ENCODE data around the gene SORCS2. TPM values are rescaled to one million over a fixed set of nuclear protein-coding genes. Genes with fewer than 3 reads are reported as not detected.
A peak's percentile ranks its signal among the peaks of the same experiment; 100 is the strongest.

SORCS2 gene
- total and polyA plus RNA-seq, 2 of the 8 experiments (the other 6 are each of a cell fraction or from before 2014, with no cell fraction given) = 0.36 to 1.8 TPM

GRCh38 chr4:7425591-7426468 is 233.5 kb downstream of the SORCS2 start:
- Histone ChIP-seq H2BK15ac (ENCODE audit: low read length) (no peak overlapping the region), H3K18ac (ENCODE audit: extremely low read depth, low read length) (no peak overlapping the region), H4K91ac (replicated peaks; ENCODE audit: insufficient read length, low read length) (no peak overlapping the region), H3K9me3 (ENCODE audit: insufficient read depth in 2 of 2, low read depth in 1 of 2, low read length in 1 of 2) (no peaks in the 10 kb centered on the region), H2BK5ac (ENCODE audit: low read depth, low read length) (no peak overlapping the region), H3K36me3 (ENCODE audit: control insufficient read depth in 2 of 4, insufficient read depth in 4 of 4, low read length in 3 of 4) (no peaks in the 10 kb centered on the region), H4K8ac (ENCODE audit: extremely low read depth, insufficient read depth, low read length) (no peak overlapping the region), H3K9ac (replicated peaks in 1 of 4; ENCODE audit: extremely low read depth in 1 of 4, low read depth in 3 of 4, low read length in 3 of 4) (no peak overlapping the region), H3K4me2 (ENCODE audit: insufficient read depth in 1 of 2, low read depth in 2 of 2, low read length in 2 of 2) (no peak overlapping the region), H2AK5ac (ENCODE audit: low read depth, low read length) (peak overlapping the region; percentile 24; the same call in 1 of the 2 replicates), H2BK120ac (replicated peaks; ENCODE audit: low read depth, low read length) (no peak overlapping the region), H3K23ac (ENCODE audit: insufficient read length) (no peak overlapping the region), H3K4ac (replicated peaks; ENCODE audit: insufficient read length, low read depth, low read length) (no peak overlapping the region), H3K27ac (ENCODE audit: low read depth, low read length) (no peak overlapping the region), H2BK12ac (ENCODE audit: low read depth, low read length) (no peak overlapping the region), H3K79me1 (ENCODE audit: low read depth, low read length) (no peaks in the 10 kb centered on the region), H4K20me1 (replicated peaks in 1 of 2; ENCODE audit: control insufficient read depth in 1 of 2, insufficient read depth in 2 of 2, low read length in 2 of 2) (peaks cover 0 to 2% of the 10 kb centered on the region in 2 experiments), H3K56ac (replicated peaks; ENCODE audit: insufficient read length, low read depth, low read length) (no peak overlapping the region), H3K4me1 (replicated peaks in 1 of 4; ENCODE audit: control insufficient read depth in 3 of 4, insufficient read depth in 4 of 4, low read length in 3 of 4) (peaks cover 0 to 25% (median 10%) of the 10 kb centered on the region in 4 experiments; a peak in 4 of 7 replicates), H3K23me2 (ENCODE audit: low read depth, low read length) (no peaks in the 10 kb centered on the region), H3K4me3 (ENCODE audit: extremely low read depth in 1 of 4, insufficient read depth in 2 of 4, low read depth in 3 of 4, low read length in 4 of 4) (no peak overlapping the region), H2BK20ac (ENCODE audit: low read length) (no peak overlapping the region), H3K27me3 (replicated peaks in 1 of 4; ENCODE audit: control insufficient read depth in 3 of 4, extremely low read depth in 1 of 4, insufficient read depth in 3 of 4, low read length in 3 of 4) (no peaks in the 10 kb centered on the region; a peak in 1 of 7 replicates), H3K79me2 (ENCODE audit: control insufficient read depth in 1 of 2, insufficient read depth in 2 of 2, low read length in 2 of 2) (no peaks in the 10 kb centered on the region), H3K14ac (ENCODE audit: insufficient read length) (no peak overlapping the region), H2AFZ (ENCODE audit: low read length) (no peak overlapping the region), H4K5ac (ENCODE audit: insufficient read length, low read depth, low read length) (no peak overlapping the region)
- no peak for FAIRE-seq
- TF ChIP-seq PHF8 (conservative IDR thresholded peaks at IDR 0.05; ENCODE audit: low read depth, low read length) (no peak), RXRA (IDR thresholded peaks at IDR 0.05; ENCODE audit: insufficient read depth, low read depth, low read length) (no peak), E2F6 (IDR thresholded peaks at IDR 0.05) (peak; percentile 30; the same call in 1 of the 2 replicates)
- CTCF ChIA-PET (ENCODE audit: partially characterized antibody) = interaction anchor here (1.0 to 1.3 kb wide), 2 partner anchors 37 to 90 kb away, joined by 3 to 6 read pairs; no protein-coding TSS in a partner anchor
- peak in 1 of 2 experiments; percentile 28 for DNase-seq (ENCODE audit: low read depth in 1 of 2, low spot score in 2 of 2)
- POLR2A ChIA-PET (ENCODE audit: partially characterized antibody) = interaction anchor here (1.0 kb wide), 1 partner anchor 9 kb away, joined by 3 read pairs; the partner anchor contains the start of gene PSAPL1
- WGBS, 2 experiments (ENCODE audit: extremely low coverage in 1 of 2, insufficient coverage in 1 of 2, insufficient read length in 1 of 2, insufficient replicate concordance in 2 of 2, low coverage in 1 of 2, low lambda C conversion rate in 2 of 2, missing lambda C conversion rate in 1 of 2) = 90% methylated on average over 23 of the region's 28 CpGs; no CpG with 5 or more reads in 1 of the 2 experiments
